Neuronal stem cell (in vitro differentiated cells): ENCODE data around the gene PCDHB14.
A peak's percentile ranks its signal among the peaks of the same experiment; 100 is the strongest.
"Not testable (repeated sequence)": the region's sequence is repeated elsewhere in the genome, so short reads cannot be mapped to it uniquely, and the experiment has no call there.

ENCODE experiments used
- DNase-seq: peaks from one replicate; pipeline ENCODE4 v3.0.0-alpha.2; 2013; ENCODE audit warnings: low spot score
- H2AFZ ChIP-seq: one replicate; pipeline ENCODE4 v1.6.1; 2013; ENCODE audit warnings: mild to moderate bottlenecking, low read length, inconsistent platforms
- H2AK5ac ChIP-seq: 2 replicates; pipeline ENCODE4 v1.6.1; 2013; ENCODE audit warnings: low read depth, mild to moderate bottlenecking, inconsistent platforms, low read length, moderate library complexity, mixed read lengths
- H2BK120ac ChIP-seq: 2 replicates; pipeline ENCODE4 v1.6.1; 2013; ENCODE audit warnings: low read depth, mild to moderate bottlenecking, inconsistent platforms, low read length, moderate library complexity, mixed read lengths
- H2BK12ac ChIP-seq: one replicate; pipeline ENCODE4 v1.6.1; 2013; ENCODE audit warnings: low read length, inconsistent platforms
- H2BK15ac ChIP-seq: 2 replicates; pipeline ENCODE4 v1.6.1; 2013; ENCODE audit warnings: mild to moderate bottlenecking, low read length, inconsistent platforms, mixed read lengths
- H2BK5ac ChIP-seq: one replicate; pipeline ENCODE4 v1.6.1; 2013; ENCODE audit warnings: inconsistent platforms, mild to moderate bottlenecking, low read length, moderate library complexity
- H3K14ac ChIP-seq: one replicate; pipeline ENCODE4 v1.6.1; 2013; ENCODE audit warnings: low read length, inconsistent platforms
- H3K18ac ChIP-seq: 2 replicates; pipeline ENCODE4 v1.6.1; 2013; ENCODE audit warnings: low read length, inconsistent platforms
- H3K23ac ChIP-seq: 2 replicates; pipeline ENCODE4 v1.6.1; 2013; ENCODE audit warnings: low read depth, mild to moderate bottlenecking, mixed read lengths, low read length, inconsistent platforms; ENCODE audit not compliant: poor library complexity
- H3K27ac ChIP-seq: replicated peaks from 3 replicates; pipeline ENCODE4 v1.5.1; 2013; ENCODE audit warnings: low read length, inconsistent platforms
- H3K27me3 ChIP-seq, 3 experiments: 2 replicates each; pipeline ENCODE4 v1.6.1; 2013; ENCODE audit warnings: low read length in 3 of 3, mild to moderate bottlenecking in 2 of 3, inconsistent platforms in 1 of 3, low read depth in 1 of 3, mixed read lengths in 1 of 3, moderate library complexity in 1 of 3; ENCODE audit not compliant: control insufficient read depth in 3 of 3, insufficient read depth in 3 of 3
- H3K36me3 ChIP-seq, 2 donors: replicated peaks in 1 of 2; 2 replicates each; pipeline ENCODE4 v1.6.1; 2013; ENCODE audit warnings: low read length in 2 of 2; ENCODE audit not compliant: control insufficient read depth in 2 of 2, insufficient read depth in 2 of 2
- H3K4ac ChIP-seq: 2 replicates; pipeline ENCODE4 v1.6.1; 2013; ENCODE audit warnings: inconsistent platforms, mild to moderate bottlenecking, low read length, moderate library complexity
- H3K4me1 ChIP-seq, 2 donors: 1 replicate in 1 of 2; 2 replicates in 1 of 2; pipeline ENCODE4 v1.6.1; 2013; ENCODE audit warnings: low read length in 2 of 2, low read depth in 1 of 2; ENCODE audit not compliant: control insufficient read depth in 2 of 2, insufficient read depth in 1 of 2
- H3K4me2 ChIP-seq: one replicate; pipeline ENCODE4 v1.6.1; 2013; ENCODE audit warnings: mild to moderate bottlenecking, low read length, inconsistent platforms; ENCODE audit not compliant: insufficient read depth, poor library complexity, severe bottlenecking
- H3K4me3 ChIP-seq, 2 donors: 2 replicates each; pipeline ENCODE4 v1.5.1; 2013; ENCODE audit warnings: low read length in 2 of 2, mild to moderate bottlenecking in 2 of 2, inconsistent platforms in 1 of 2, moderate library complexity in 1 of 2
- H3K79me1 ChIP-seq: one replicate; pipeline ENCODE4 v1.6.1; 2013; ENCODE audit warnings: low read depth, mild to moderate bottlenecking, inconsistent platforms, low read length, moderate library complexity
- H3K9ac ChIP-seq: one replicate; pipeline ENCODE4 v1.6.1; 2013; ENCODE audit warnings: mild to moderate bottlenecking, low read depth, low read length, inconsistent platforms; ENCODE audit not compliant: poor library complexity
- H3K9me3 ChIP-seq, 2 donors: replicated peaks in 1 of 2; 2 replicates each; pipeline versions ENCODE3 to v1.6.1; 2013; ENCODE audit warnings: low read length in 2 of 2, mild to moderate bottlenecking in 2 of 2, inconsistent platforms in 1 of 2, low read depth in 1 of 2, mixed read lengths in 1 of 2, moderate library complexity in 1 of 2; ENCODE audit not compliant: control insufficient read depth in 2 of 2, insufficient read depth in 1 of 2
- H4K8ac ChIP-seq: one replicate; pipeline ENCODE4 v1.6.1; 2013; ENCODE audit warnings: low read depth, mild to moderate bottlenecking, inconsistent platforms, low read length, moderate library complexity
- H4K91ac ChIP-seq: one replicate; pipeline ENCODE4 v1.6.1; 2013; ENCODE audit warnings: low read length, low read depth, mild to moderate bottlenecking, inconsistent platforms; ENCODE audit not compliant: poor library complexity
- WGBS, 2 donors: extraction: QIAGEN DNeasy Blood & Tissue Kit; methylation state at CpG; one replicate each; pipeline ENCODE4 v1.1.7; 2013; ENCODE audit warnings: missing lambda C conversion rate in 2 of 2, mixed read lengths in 1 of 2; ENCODE audit not compliant: insufficient read length in 2 of 2, insufficient replicate concordance in 1 of 2; ENCODE audit errors: extremely low coverage in 2 of 2; 5-methylcytosine and 5-hydroxymethylcytosine counted together

The PCDHB14 gene

DNA sequence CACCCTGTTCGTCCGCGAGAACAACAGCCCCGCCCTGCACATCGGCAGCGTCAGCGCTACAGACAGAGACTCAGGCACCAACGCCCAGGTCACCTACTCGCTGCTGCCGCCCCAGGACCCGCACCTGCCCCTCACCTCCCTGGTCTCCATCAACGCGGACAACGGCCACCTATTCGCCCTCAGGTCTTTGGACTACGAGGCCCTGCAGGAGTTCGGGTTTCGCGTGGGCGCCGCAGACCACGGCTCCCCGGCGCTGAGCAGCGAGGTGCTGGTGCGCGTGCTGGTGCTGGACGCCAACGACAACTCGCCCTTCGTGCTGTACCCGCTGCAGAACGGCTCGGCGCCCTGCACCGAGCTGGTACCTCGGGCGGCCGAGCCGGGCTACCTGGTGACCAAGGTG, 12.8 kb downstream of the PCDHB14 start:
- H2BK12ac ChIP-seq, H2AFZ ChIP-seq, H3K4me3 ChIP-seq, H2AK5ac ChIP-seq, H4K91ac ChIP-seq, H2BK15ac ChIP-seq, H3K23ac ChIP-seq, H3K27ac ChIP-seq, H3K27me3 ChIP-seq, H2BK120ac ChIP-seq, H3K79me1 ChIP-seq, H3K36me3 ChIP-seq, H3K4me2 ChIP-seq, H4K8ac ChIP-seq, H2BK5ac ChIP-seq, H3K14ac ChIP-seq, DNase-seq, H3K4me1 ChIP-seq, H3K4ac ChIP-seq: not testable (repeated sequence)
- no CpG with 5 or more reads among the region's 40 CpGs for WGBS, 2 donors
- Histone ChIP-seq H3K18ac (peak overlapping the region; percentile 28), H3K9ac (peak overlapping the region; percentile 44), H3K9me3 (peaks cover 11 to 29% of the 10 kb centered on the region in 2 donors)

GRCh38 chr5:141236516-141237313, 13.6 kb downstream of the PCDHB14 start:
- Histone ChIP-seq H2BK5ac (no peak overlapping the region), H2AK5ac (no peak overlapping the region), H3K4me2 (no peak overlapping the region), H3K4me3 (no peak overlapping the region), H4K91ac (no peak overlapping the region), H3K27ac (no peak overlapping the region), H3K18ac (no peak overlapping the region), H3K4me1 (no peaks in the 10 kb centered on the region), H3K14ac (no peak overlapping the region), H2BK15ac (no peak overlapping the region), H3K27me3 (no peaks in the 10 kb centered on the region), H4K8ac (no peak overlapping the region), H2BK120ac (no peak overlapping the region), H3K79me1 (peaks cover 3% of the 10 kb centered on the region), H2BK12ac (no peak overlapping the region), H3K9me3 (peaks cover 16 to 31% of the 10 kb centered on the region in 2 donors), H3K23ac (no peak overlapping the region), H3K36me3 (no peaks in the 10 kb centered on the region), H3K9ac (no peak overlapping the region), H2AFZ (no peak overlapping the region), H3K4ac (no peak overlapping the region)
- no peak for DNase-seq
- no CpG with 5 or more reads among the region's 32 CpGs for WGBS, 2 donors

- Histone ChIP-seq H3K9ac (no peak overlapping the region), H2BK12ac (no peak overlapping the region), H3K4me3 (no peak overlapping the region), H3K23ac (no peak overlapping the region), H3K27ac (no peak overlapping the region), H2AK5ac (no peak overlapping the region), H4K91ac (no peak overlapping the region), H3K18ac (no peak overlapping the region), H3K36me3 (peaks cover 2 to 4% of the 10 kb centered on the region in 2 donors), H4K8ac (no peak overlapping the region), H3K4me2 (no peak overlapping the region), H2BK15ac (no peak overlapping the region), H3K9me3 (peaks cover 25 to 31% of the 10 kb centered on the region in 2 donors), H3K4me1 (no peaks in the 10 kb centered on the region), H3K27me3 (no peaks in the 10 kb centered on the region), H3K4ac (no peak overlapping the region), H3K14ac (no peak overlapping the region), H2BK120ac (no peak overlapping the region), H2AFZ (no peak overlapping the region), H2BK5ac (no peak overlapping the region), H3K79me1 (peaks cover 1% of the 10 kb centered on the region)
- WGBS, 2 donors: no CpG with 5 or more reads among the region's 43 CpGs
- DNase-seq: no peak
Observed at GRCh38 chr5:141241496-141241895, 18.4 kb downstream of the PCDHB14 start.

- no peak within 1 kb of the TSS for H3K4ac ChIP-seq
- H2BK120ac ChIP-seq: no peak within 1 kb of the TSS
- H2BK12ac ChIP-seq: no peak within 1 kb of the TSS
- WGBS, 2 donors: no CpG with 5 or more reads among the region's 16 CpGs
- no peak within 1 kb of the TSS for H3K23ac ChIP-seq
- no peaks in the 10 kb centered on the region for H3K4me1 ChIP-seq
- peaks cover 29 to 53% of the 10 kb centered on the region in 2 donors for H3K9me3 ChIP-seq
- H2BK5ac ChIP-seq: no peak within 1 kb of the TSS
- no peaks in the 10 kb centered on the region for H3K79me1 ChIP-seq
- H2BK15ac ChIP-seq: no peak within 1 kb of the TSS
- peak within 1 kb of the TSS; percentile 60 for H3K27ac ChIP-seq
- peak; percentile 39 for DNase-seq
- no peak within 1 kb of the TSS for H3K9ac ChIP-seq
- H3K14ac ChIP-seq: no peak within 1 kb of the TSS
- no peak within 1 kb of the TSS for H4K91ac ChIP-seq
- H4K8ac ChIP-seq: no peak within 1 kb of the TSS
- no peaks in the 10 kb centered on the region for H3K27me3 ChIP-seq
- H3K36me3 ChIP-seq: peaks cover 5 to 11% of the 10 kb centered on the region in 2 donors
- peak within 1 kb of the TSS; percentile 36 for H3K18ac ChIP-seq
- H2AFZ ChIP-seq: peak within 1 kb of the TSS; percentile 79
- peak within 1 kb of the TSS; percentile 23 for H3K4me2 ChIP-seq
- peak within 1 kb of the TSS; percentile 48 to 71 for H3K4me3 ChIP-seq
- no peak within 1 kb of the TSS for H2AK5ac ChIP-seq
Observed at GRCh38 chr5:141245250-141245717, 22.1 kb downstream of the PCDHB14 start, which contains the start of gene PCDHB15. TSS of gene PCDHB15 (plus strand) at chr5:141245395. CDS start at chr5:141245579, 184 bp downstream.
